ENCODE results near the gene GRID2. TPM values are rescaled to one million over a fixed set of nuclear protein-coding genes. Genes with fewer than 3 reads are reported as not detected.

GRID2 gene
- total RNA-seq, 4 donors from 2014 or later, result 0.63 TPM; not detected in 3

GRCh38 chr4:93237521-93237920 is 933.8 kb downstream of the GRID2 start:
- no peak for TF ChIP-seq POLR2A (IDR thresholded peaks at IDR 0.05)
- TF ChIP-seq EP300 (IDR thresholded peaks at IDR 0.05), result no peak
- no peak for TF ChIP-seq CTCF (IDR thresholded peaks at IDR 0.05)

GRCh38 chr4:93243262-93243661 is 939.5 kb downstream of the GRID2 start:
- H3K4me3 ChIP-seq, result no peak overlapping the region
- H3K27me3 ChIP-seq, result no peaks in the 10 kb centered on the region
- H3K27ac ChIP-seq, result no peak overlapping the region
- TF ChIP-seq EP300 (IDR thresholded peaks at IDR 0.05) (no peak), POLR2A (IDR thresholded peaks at IDR 0.05) (no peak), CTCF (IDR thresholded peaks at IDR 0.05) (no peak)
- 90 to 93% methylated on average over 2 of the region's 2 CpGs for WGBS, 2 donors
- no peaks in the 10 kb centered on the region for H3K9me3 ChIP-seq
- no peaks in the 10 kb centered on the region for H3K4me1 ChIP-seq
- no peak for DNase-seq (ENCODE audit: low spot score in 2 of 2)
- H3K36me3 ChIP-seq, result no peaks in the 10 kb centered on the region

More at GRCh38 chr4:93237521-93237920, 933.8 kb downstream of the GRID2 start:
- no peak for DNase-seq (ENCODE audit: low spot score in 2 of 2)
- no peaks in the 10 kb centered on the region for H3K9me3 ChIP-seq
- H3K27ac ChIP-seq, result no peak overlapping the region
- H3K4me3 ChIP-seq, result no peak overlapping the region
- WGBS, 2 donors, result 81 to 82% methylated on average over 2 of the region's 2 CpGs
- no peaks in the 10 kb centered on the region for H3K27me3 ChIP-seq
- H3K36me3 ChIP-seq, result no peaks in the 10 kb centered on the region
- no peaks in the 10 kb centered on the region for H3K4me1 ChIP-seq

GRCh38 chr4:93261207-93261606 is 957.4 kb downstream of the GRID2 start:
- H3K27ac ChIP-seq, result no peak overlapping the region
- no peak for DNase-seq (ENCODE audit: low spot score in 2 of 2)
- WGBS, 2 donors, result 93 to 98% methylated on average over 3 of the region's 3 CpGs
- no peak overlapping the region for H3K4me3 ChIP-seq
- no peaks in the 10 kb centered on the region for H3K9me3 ChIP-seq
- no peaks in the 10 kb centered on the region for H3K36me3 ChIP-seq
- TF ChIP-seq EP300 (IDR thresholded peaks at IDR 0.05) (no peak), POLR2A (IDR thresholded peaks at IDR 0.05) (no peak), CTCF (IDR thresholded peaks at IDR 0.05) (no peak)
- H3K4me1 ChIP-seq, result no peaks in the 10 kb centered on the region
- no peaks in the 10 kb centered on the region for H3K27me3 ChIP-seq

- TF ChIP-seq EP300 (IDR thresholded peaks at IDR 0.05) (no peak), POLR2A (IDR thresholded peaks at IDR 0.05) (no peak), CTCF (IDR thresholded peaks at IDR 0.05) (no peak)
- no peaks in the 10 kb centered on the region for H3K9me3 ChIP-seq
- 76 to 80% methylated on average over 1 of the region's 1 CpG for WGBS, 2 donors
- no peaks in the 10 kb centered on the region for H3K27me3 ChIP-seq
- no peaks in the 10 kb centered on the region for H3K36me3 ChIP-seq
- DNase-seq (ENCODE audit: low spot score in 2 of 2), result no peak
- H3K27ac ChIP-seq, result no peak overlapping the region
- no peaks in the 10 kb centered on the region for H3K4me1 ChIP-seq
- no peak overlapping the region for H3K4me3 ChIP-seq
These were observed 959.4 kb downstream of the GRID2 start for GRCh38 chr4:93263166-93263565.

GRCh38 chr4:93267747-93268146 is 964.0 kb downstream of the GRID2 start:
- no peak for DNase-seq (ENCODE audit: low spot score in 2 of 2)
- no peak overlapping the region for H3K27ac ChIP-seq
- H3K9me3 ChIP-seq, result no peaks in the 10 kb centered on the region
- TF ChIP-seq CTCF (IDR thresholded peaks at IDR 0.05) (no peak), POLR2A (IDR thresholded peaks at IDR 0.05) (no peak), EP300 (IDR thresholded peaks at IDR 0.05) (no peak)
- H3K4me1 ChIP-seq, result no peaks in the 10 kb centered on the region
- no peaks in the 10 kb centered on the region for H3K36me3 ChIP-seq
- H3K27me3 ChIP-seq, result no peaks in the 10 kb centered on the region
- 94 to 95% methylated on average over 3 of the region's 3 CpGs for WGBS, 2 donors
- H3K4me3 ChIP-seq, result no peak overlapping the region

Measured in tibial nerve (tissue), 4 donors.